SK-N-SH treated with all-trans-retinoic acid at 6 μM for 48 hours (cell line): ENCODE measurements around the gene AGAP1.

Experiments
- ATAC-seq: fragments of 200-7000 bp; cut with Tn5 transposase; 3 replicates; pipeline ENCODE4 v1.9.1; 2020; ENCODE audit warnings: mild to moderate bottlenecking, moderate library complexity
- ARNTL ChIP-seq: fragments of 450-650 bp; formaldehyde crosslinking; IDR thresholded peaks from 2 replicates; pipeline ENCODE4 v1.5.0; 2020; ENCODE audit warnings: low read depth, mild to moderate bottlenecking, moderate library complexity, borderline replicate concordance
- BACH2 ChIP-seq: fragments of 250-450 bp; sonication (Bioruptor Pico); IDR thresholded peaks from 2 replicates; pipeline ENCODE4 v1.9.0; 2021; ENCODE audit warnings: mild to moderate bottlenecking, borderline replicate concordance
- CSDC2 ChIP-seq: fragments of 250-450 bp; sonication (Bioruptor Pico); IDR thresholded peaks from 2 replicates; pipeline ENCODE4 v1.5.0; 2020; ENCODE audit warnings: mild to moderate bottlenecking, moderate library complexity
- CSRNP3 ChIP-seq: fragments of 250-450 bp; sonication (Bioruptor Pico); IDR thresholded peaks from 2 replicates; pipeline ENCODE4 v1.5.1; 2021; ENCODE audit warnings: mild to moderate bottlenecking, moderate library complexity
- ESRRG ChIP-seq: fragments of 250-450 bp; sonication (Bioruptor Pico); IDR thresholded peaks from 2 replicates; pipeline ENCODE4 v1.6.1; 2021; ENCODE audit warnings: mild to moderate bottlenecking
- ISL1 ChIP-seq: fragments of 250-450 bp; sonication (Bioruptor Pico); IDR thresholded peaks from 2 replicates; pipeline ENCODE4 v2.1.2; 2022; ENCODE audit warnings: mild to moderate bottlenecking, moderate library complexity
- OSR1 ChIP-seq: fragments of 250-450 bp; sonication (Bioruptor Pico); IDR thresholded peaks from 2 replicates; pipeline ENCODE4 v1.8.0; 2022; ENCODE audit warnings: moderate library complexity, mild to moderate bottlenecking, inconsistent platforms
- PPARA ChIP-seq: fragments of 250-450 bp; sonication (Bioruptor Pico); IDR thresholded peaks from 2 replicates; pipeline ENCODE4 v1.5.0; 2020; ENCODE audit warnings: mild to moderate bottlenecking, borderline replicate concordance
- RARB ChIP-seq: fragments of 250-450 bp; sonication (Bioruptor Pico); IDR thresholded peaks from 2 replicates; pipeline ENCODE4 v1.8.0; 2021; ENCODE audit warnings: mild to moderate bottlenecking, moderate library complexity
- SNAI2 ChIP-seq: fragments of 250-450 bp; sonication (Bioruptor Pico); IDR thresholded peaks from 2 replicates; pipeline ENCODE4 v1.5.0; 2020; ENCODE audit warnings: mild to moderate bottlenecking, moderate library complexity
- TCF4 ChIP-seq: fragments of 250-450 bp; sonication (Bioruptor Pico); IDR thresholded peaks from 2 replicates; pipeline ENCODE4 v1.8.0; 2021; ENCODE audit warnings: mild to moderate bottlenecking, moderate library complexity, borderline replicate concordance
- TOX ChIP-seq: fragments of 250-450 bp; sonication (Bioruptor Pico); IDR thresholded peaks from 2 replicates; pipeline ENCODE4 v1.8.0; 2021; ENCODE audit warnings: mild to moderate bottlenecking, moderate library complexity, borderline replicate concordance
- ZFP3 ChIP-seq: fragments of 250-450 bp; sonication (Bioruptor Pico); IDR thresholded peaks from 2 replicates; pipeline ENCODE4 v1.5.0; 2020; ENCODE audit warnings: mild to moderate bottlenecking, moderate library complexity
- ZFP30 ChIP-seq: fragments of 450-650 bp; formaldehyde crosslinking; IDR thresholded peaks from 2 replicates; pipeline ENCODE4 v1.5.0; 2022; ENCODE audit warnings: mild to moderate bottlenecking, moderate library complexity
- ZNF565 ChIP-seq: fragments of 450-650 bp; formaldehyde crosslinking; conservative IDR thresholded peaks from 2 replicates; pipeline ENCODE4 v1.5.0; 2020; ENCODE audit warnings: low read depth, mild to moderate bottlenecking, moderate library complexity
- ZNF70 ChIP-seq: fragments of 450-650 bp; formaldehyde crosslinking; IDR thresholded peaks from 2 replicates; pipeline ENCODE4 v1.5.0; 2020; ENCODE audit warnings: mild to moderate bottlenecking, moderate library complexity
- ZNF8 ChIP-seq: fragments of 450-650 bp; formaldehyde crosslinking; IDR thresholded peaks from 2 replicates; pipeline ENCODE4 v1.5.0; 2020; ENCODE audit warnings: mild to moderate bottlenecking, moderate library complexity
- TF ChIP-seq, protein P1 (sequence below): fragments of 250-450 bp; sonication (Bioruptor Pico); IDR thresholded peaks from 2 replicates; pipeline ENCODE4 v1.8.0; 2020; ENCODE audit warnings: mild to moderate bottlenecking, moderate library complexity, borderline replicate concordance
- TF ChIP-seq, protein P2 (sequence below): fragments of 250-450 bp; sonication (Bioruptor Pico); IDR thresholded peaks from 2 replicates; pipeline ENCODE4 v1.8.0; 2021; ENCODE audit warnings: low read depth, mild to moderate bottlenecking, moderate library complexity, borderline replicate concordance
- TF ChIP-seq, protein P3 (sequence below): fragments of 250-450 bp; sonication (Bioruptor Pico); IDR thresholded peaks from 2 replicates; pipeline ENCODE4 v1.5.0; 2020; ENCODE audit warnings: mild to moderate bottlenecking, moderate library complexity

Gene AGAP1

GRCh38 chr2:235552671-235553070 lies 58.8 kb downstream of the AGAP1 start:
- no peak for ATAC-seq
- TF ChIP-seq, protein P1, sequence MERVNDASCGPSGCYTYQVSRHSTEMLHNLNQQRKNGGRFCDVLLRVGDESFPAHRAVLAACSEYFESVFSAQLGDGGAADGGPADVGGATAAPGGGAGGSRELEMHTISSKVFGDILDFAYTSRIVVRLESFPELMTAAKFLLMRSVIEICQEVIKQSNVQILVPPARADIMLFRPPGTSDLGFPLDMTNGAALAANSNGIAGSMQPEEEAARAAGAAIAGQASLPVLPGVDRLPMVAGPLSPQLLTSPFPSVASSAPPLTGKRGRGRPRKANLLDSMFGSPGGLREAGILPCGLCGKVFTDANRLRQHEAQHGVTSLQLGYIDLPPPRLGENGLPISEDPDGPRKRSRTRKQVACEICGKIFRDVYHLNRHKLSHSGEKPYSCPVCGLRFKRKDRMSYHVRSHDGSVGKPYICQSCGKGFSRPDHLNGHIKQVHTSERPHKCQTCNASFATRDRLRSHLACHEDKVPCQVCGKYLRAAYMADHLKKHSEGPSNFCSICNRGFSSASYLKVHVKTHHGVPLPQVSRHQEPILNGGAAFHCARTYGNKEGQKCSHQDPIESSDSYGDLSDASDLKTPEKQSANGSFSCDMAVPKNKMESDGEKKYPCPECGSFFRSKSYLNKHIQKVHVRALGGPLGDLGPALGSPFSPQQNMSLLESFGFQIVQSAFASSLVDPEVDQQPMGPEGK (CRISPR knock-in tag), result no peak
- TF ChIP-seq RARB (CRISPR knock-in tag) (no peak), ISL1 (no peak), TCF4 (CRISPR knock-in tag) (no peak), ZFP3 (CRISPR knock-in tag) (no peak), ZNF565 (no peak), BACH2 (CRISPR knock-in tag) (no peak), ZNF8 (CRISPR knock-in tag) (no peak), CSDC2 (CRISPR knock-in tag) (no peak), TOX (CRISPR knock-in tag) (no peak), PPARA (CRISPR knock-in tag) (no peak), OSR1 (CRISPR knock-in tag) (no peak), ESRRG (no peak)
- TF ChIP-seq, protein P2, sequence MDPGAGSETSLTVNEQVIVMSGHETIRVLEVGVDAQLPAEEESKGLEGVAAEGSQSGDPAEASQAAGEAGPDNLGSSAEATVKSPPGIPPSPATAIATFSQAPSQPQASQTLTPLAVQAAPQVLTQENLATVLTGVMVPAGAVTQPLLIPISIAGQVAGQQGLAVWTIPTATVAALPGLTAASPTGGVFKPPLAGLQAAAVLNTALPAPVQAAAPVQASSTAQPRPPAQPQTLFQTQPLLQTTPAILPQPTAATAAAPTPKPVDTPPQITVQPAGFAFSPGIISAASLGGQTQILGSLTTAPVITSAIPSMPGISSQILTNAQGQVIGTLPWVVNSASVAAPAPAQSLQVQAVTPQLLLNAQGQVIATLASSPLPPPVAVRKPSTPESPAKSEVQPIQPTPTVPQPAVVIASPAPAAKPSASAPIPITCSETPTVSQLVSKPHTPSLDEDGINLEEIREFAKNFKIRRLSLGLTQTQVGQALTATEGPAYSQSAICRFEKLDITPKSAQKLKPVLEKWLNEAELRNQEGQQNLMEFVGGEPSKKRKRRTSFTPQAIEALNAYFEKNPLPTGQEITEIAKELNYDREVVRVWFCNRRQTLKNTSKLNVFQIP (CRISPR knock-in tag), result no peak
- TF ChIP-seq, protein P3, sequence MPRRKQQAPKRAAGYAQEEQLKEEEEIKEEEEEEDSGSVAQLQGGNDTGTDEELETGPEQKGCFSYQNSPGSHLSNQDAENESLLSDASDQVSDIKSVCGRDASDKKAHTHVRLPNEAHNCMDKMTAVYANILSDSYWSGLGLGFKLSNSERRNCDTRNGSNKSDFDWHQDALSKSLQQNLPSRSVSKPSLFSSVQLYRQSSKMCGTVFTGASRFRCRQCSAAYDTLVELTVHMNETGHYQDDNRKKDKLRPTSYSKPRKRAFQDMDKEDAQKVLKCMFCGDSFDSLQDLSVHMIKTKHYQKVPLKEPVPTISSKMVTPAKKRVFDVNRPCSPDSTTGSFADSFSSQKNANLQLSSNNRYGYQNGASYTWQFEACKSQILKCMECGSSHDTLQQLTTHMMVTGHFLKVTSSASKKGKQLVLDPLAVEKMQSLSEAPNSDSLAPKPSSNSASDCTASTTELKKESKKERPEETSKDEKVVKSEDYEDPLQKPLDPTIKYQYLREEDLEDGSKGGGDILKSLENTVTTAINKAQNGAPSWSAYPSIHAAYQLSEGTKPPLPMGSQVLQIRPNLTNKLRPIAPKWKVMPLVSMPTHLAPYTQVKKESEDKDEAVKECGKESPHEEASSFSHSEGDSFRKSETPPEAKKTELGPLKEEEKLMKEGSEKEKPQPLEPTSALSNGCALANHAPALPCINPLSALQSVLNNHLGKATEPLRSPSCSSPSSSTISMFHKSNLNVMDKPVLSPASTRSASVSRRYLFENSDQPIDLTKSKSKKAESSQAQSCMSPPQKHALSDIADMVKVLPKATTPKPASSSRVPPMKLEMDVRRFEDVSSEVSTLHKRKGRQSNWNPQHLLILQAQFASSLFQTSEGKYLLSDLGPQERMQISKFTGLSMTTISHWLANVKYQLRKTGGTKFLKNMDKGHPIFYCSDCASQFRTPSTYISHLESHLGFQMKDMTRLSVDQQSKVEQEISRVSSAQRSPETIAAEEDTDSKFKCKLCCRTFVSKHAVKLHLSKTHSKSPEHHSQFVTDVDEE, result no peak

GRCh38 chr2:235553291-235553690 lies 59.4 kb downstream of the AGAP1 start:
- TF ChIP-seq TOX (CRISPR knock-in tag) (no peak), ESRRG (no peak), ZFP3 (CRISPR knock-in tag) (no peak), ISL1 (no peak)
- TF ChIP-seq, protein P2 (CRISPR knock-in tag), result no peak
- no peak for ATAC-seq

DNA sequence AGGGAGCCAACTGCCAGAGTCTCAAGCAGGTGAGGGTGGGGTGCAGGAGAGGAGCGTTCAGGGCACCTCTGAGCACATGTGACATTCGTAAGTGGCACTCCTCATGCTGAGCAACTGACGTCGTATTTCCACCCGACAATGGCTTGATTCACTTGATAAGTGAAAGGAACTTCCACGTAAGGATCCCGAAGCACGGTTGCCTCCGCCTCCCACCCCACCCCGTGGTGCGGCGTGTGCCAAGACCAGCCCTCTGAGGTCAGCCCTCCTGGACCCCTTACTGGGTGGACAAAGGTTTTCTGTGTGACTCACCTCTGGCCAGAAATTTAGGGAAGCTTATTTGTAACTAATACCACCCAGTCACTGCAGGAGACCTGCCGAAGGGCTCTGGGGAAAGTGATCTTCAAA lies 59.9 kb downstream of the AGAP1 start:
- ATAC-seq, result no peak
- TF ChIP-seq, protein P1 (CRISPR knock-in tag), result no peak
- TF ChIP-seq ZNF70 (CRISPR knock-in tag) (no peak), TOX (CRISPR knock-in tag) (no peak), ZFP30 (CRISPR knock-in tag) (no peak), ARNTL (CRISPR knock-in tag) (no peak), CSRNP3 (no peak), OSR1 (CRISPR knock-in tag) (no peak), SNAI2 (CRISPR knock-in tag) (no peak)
